MCF 10A (cell line): ENCODE data around the gene CPPED1. TPM values are rescaled to one million over a fixed set of nuclear protein-coding genes. Genes with fewer than 3 reads are reported as not detected.

Experiments
- BruUV-seq: library from RNA; stranded (reverse); fragments of 400-500 nt; replicated peaks from 2 replicates; lab custom pipeline; 2021; lab: Mats Ljungman, UMichigan
- CTCF ChIA-PET: fragments of 300-600 bp; sonication (Branson Sonifier 250); formaldehyde crosslinking; extraction: SDS; loops from one replicate; lab custom pipeline; 2021; ENCODE audit warnings: antibody characterized with exemption, inconsistent platforms; lab: Yijun Ruan, JAX
- POLR2A ChIA-PET: fragments of 300-600, 350-650 bp; sonication (Branson Sonifier 250); formaldehyde crosslinking; extraction: SDS; loops from one replicate; lab custom pipeline; 2020; ENCODE audit warnings: antibody characterized with exemption, inconsistent platforms; lab: Yijun Ruan, JAX
- DNase-seq: peaks from one replicate; pipeline ENCODE4 v3.0.0-alpha.2; 2018; ENCODE audit not compliant: unreplicated experiment
- H3K27ac Mint-ChIP-seq: one replicate; pipeline ENCODE4 v1.8.0; 2022; ENCODE audit warnings: mild to moderate bottlenecking, low read depth, mixed read lengths; ENCODE audit not compliant: unreplicated experiment
- H3K27me3 Mint-ChIP-seq: one replicate; pipeline ENCODE4 v1.8.0; 2022; ENCODE audit warnings: mixed read lengths; ENCODE audit not compliant: insufficient read depth, unreplicated experiment
- H3K36me3 Mint-ChIP-seq: one replicate; pipeline ENCODE4 v1.8.0; 2022; ENCODE audit warnings: mild to moderate bottlenecking, moderate library complexity, mixed read lengths; ENCODE audit not compliant: insufficient read depth, unreplicated experiment
- H3K4me1 Mint-ChIP-seq: one replicate; pipeline ENCODE4 v1.8.0; 2022; ENCODE audit warnings: mixed read lengths; ENCODE audit not compliant: insufficient read depth, unreplicated experiment
- H3K4me3 Mint-ChIP-seq: one replicate; pipeline ENCODE4 v1.8.0; 2022; ENCODE audit warnings: mild to moderate bottlenecking, moderate library complexity, mixed read lengths; ENCODE audit not compliant: unreplicated experiment
- H3K9me3 Mint-ChIP-seq: one replicate; pipeline ENCODE4 v1.8.0; 2022; ENCODE audit warnings: mixed read lengths; ENCODE audit not compliant: unreplicated experiment
- CTCF ChIP-seq: fragments of 200-600 bp; IDR thresholded peaks from one replicate; pipeline ENCODE4 v1.8.0; 2022; ENCODE audit warnings: antibody characterized with exemption, mild to moderate bottlenecking; ENCODE audit not compliant: unreplicated experiment
- intact Hi-C: fragments of 100-400 bp; cut with micrococcal nuclease; formaldehyde crosslinking; loops from 2 replicates; pipeline ENCODE4 v1.14.1; 2022
- total RNA-seq: library from RNA; stranded (reverse); gene quantifications from 2 replicates; pipeline ENCODE4 v1.2.3, GENCODE V29; 2022

CPPED1 gene
- total RNA-seq, 1 experiment from 2014 or later, result 13.8 TPM

GRCh38 chr16:12740986-12741610 lies 62.6 kb downstream of the CPPED1 start:
- intact Hi-C loops, result no loop called here
- peaks cover 25% of the 10 kb centered on the region for H3K9me3 Mint-ChIP-seq
- peaks cover 5% of the 10 kb centered on the region for H3K36me3 Mint-ChIP-seq
- H3K27ac Mint-ChIP-seq, result no peak overlapping the region
- no peak for DNase-seq
- H3K4me3 Mint-ChIP-seq, result no peak overlapping the region
- BruUV-seq, result no TSS peak
- no peak for TF ChIP-seq CTCF
- H3K4me1 Mint-ChIP-seq, result no peaks in the 10 kb centered on the region
- POLR2A ChIA-PET, result no interaction called here
- no peaks in the 10 kb centered on the region for H3K27me3 Mint-ChIP-seq
- CTCF ChIA-PET, result no interaction called here

- Mint-ChIP-seq H3K27ac (no peak overlapping the region), H3K4me3 (no peak overlapping the region), H3K9me3 (peaks cover 17% of the 10 kb centered on the region), H3K4me1 (no peaks in the 10 kb centered on the region), H3K36me3 (peaks cover 5% of the 10 kb centered on the region), H3K27me3 (no peaks in the 10 kb centered on the region)
- CTCF ChIA-PET, result interaction anchor here (0.7 kb wide), 1 partner anchor 94 kb away, joined by 3 read pairs; no protein-coding TSS in a partner anchor
- TF ChIP-seq CTCF, result no peak
- intact Hi-C loops, result no loop called here
- no TSS peak for BruUV-seq
- POLR2A ChIA-PET, result no interaction called here
- DNase-seq, result no peak
Measured at GRCh38 chr16:12739738-12740137, 63.9 kb downstream of the CPPED1 start.

- Mint-ChIP-seq H3K27ac (no peak overlapping the region), H3K9me3 (peaks cover 19% of the 10 kb centered on the region), H3K36me3 (no peaks in the 10 kb centered on the region), H3K27me3 (no peaks in the 10 kb centered on the region), H3K4me3 (no peak overlapping the region), H3K4me1 (no peaks in the 10 kb centered on the region)
- no peak for TF ChIP-seq CTCF
- ChIA-PET CTCF (no interaction called here), POLR2A (interaction anchor here (0.7 kb wide), 1 partner anchor 11 kb away, joined by 3 read pairs; no protein-coding TSS in a partner anchor)
- BruUV-seq, result no TSS peak
- intact Hi-C loops, result no loop called here
- no peak for DNase-seq
Measured at GRCh38 chr16:12737563-12737962, 66.1 kb downstream of the CPPED1 start.

- Mint-ChIP-seq H3K27me3 (no peaks in the 10 kb centered on the region), H3K4me1 (no peaks in the 10 kb centered on the region), H3K36me3 (no peaks in the 10 kb centered on the region), H3K27ac (no peak overlapping the region), H3K9me3 (peaks cover 27% of the 10 kb centered on the region), H3K4me3 (no peak overlapping the region)
- DNase-seq, result no peak
- no peak for TF ChIP-seq CTCF
- intact Hi-C loops, result no loop called here
- BruUV-seq, result no TSS peak
- ChIA-PET CTCF (interaction anchor here (0.6 to 0.8 kb wide), 2 partner anchors 66 to 162 kb away, joined by 3 read pairs; no protein-coding TSS in a partner anchor), POLR2A (no interaction called here)
Measured at GRCh38 chr16:12735805-12736204, 67.9 kb downstream of the CPPED1 start.
